Fibroblast of the aortic adventitia (primary cell): ENCODE data around the gene TMEM151A. TPM values are rescaled to one million over a fixed set of nuclear protein-coding genes. Genes with fewer than 3 reads are reported as not detected.

Experiments
- DNase-seq: peaks from one replicate; pipeline ENCODE4 v3.0.0-alpha.2; 2010; ENCODE audit warnings: low read depth
- H3K4me3 ChIP-seq: 2 replicates; pipeline ENCODE4 v1.5.1; 2011; ENCODE audit warnings: low read depth, mild to moderate bottlenecking, control low read depth, low read length, moderate library complexity
- total RNA-seq: library from RNA; depleted of rRNA; stranded (reverse); fragments of >200 nt; gene quantifications from 2 replicates; pipeline ENCODE4 v1.2.3, GENCODE V29; 2012; ENCODE audit warnings: low replicate concordance
- TF ChIP-seq, protein P1 (sequence below): IDR thresholded peaks from 2 replicates; pipeline ENCODE4 v1.5.1; 2011; ENCODE audit warnings: mild to moderate bottlenecking, low read length, control low read depth, inconsistent platforms; ENCODE audit not compliant: insufficient read depth

The TMEM151A gene
- total RNA-seq, 1 donor: 0.27 TPM

DNA sequence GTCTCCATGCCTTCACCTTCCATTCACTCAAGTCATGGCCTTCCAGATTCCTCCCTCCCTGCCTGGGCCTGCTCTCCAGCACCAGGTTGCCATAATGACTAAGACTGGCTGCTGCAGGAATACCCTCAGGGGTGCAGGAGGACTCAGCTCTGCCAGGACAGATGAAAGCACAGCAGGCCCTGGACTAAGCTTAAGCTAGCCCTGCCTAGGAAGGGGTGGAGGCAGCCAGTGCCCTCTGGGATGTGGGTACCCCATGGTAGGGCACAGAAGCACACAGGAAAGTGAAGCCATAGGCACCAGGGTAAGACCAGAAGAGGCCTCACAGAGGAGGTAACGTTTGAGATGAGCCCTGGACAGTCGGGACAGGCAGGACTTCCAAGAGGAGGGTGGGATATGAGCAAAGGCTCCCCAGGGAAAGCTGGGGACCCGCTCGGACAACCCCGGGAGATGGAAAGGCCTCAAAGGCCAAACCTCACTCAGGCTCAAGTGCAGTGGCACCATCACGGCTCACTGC lies 47.5 kb downstream of the TMEM151A start:
- DNase-seq: no peak
- H3K4me3 ChIP-seq: no peak overlapping the region
- TF ChIP-seq, protein P1, sequence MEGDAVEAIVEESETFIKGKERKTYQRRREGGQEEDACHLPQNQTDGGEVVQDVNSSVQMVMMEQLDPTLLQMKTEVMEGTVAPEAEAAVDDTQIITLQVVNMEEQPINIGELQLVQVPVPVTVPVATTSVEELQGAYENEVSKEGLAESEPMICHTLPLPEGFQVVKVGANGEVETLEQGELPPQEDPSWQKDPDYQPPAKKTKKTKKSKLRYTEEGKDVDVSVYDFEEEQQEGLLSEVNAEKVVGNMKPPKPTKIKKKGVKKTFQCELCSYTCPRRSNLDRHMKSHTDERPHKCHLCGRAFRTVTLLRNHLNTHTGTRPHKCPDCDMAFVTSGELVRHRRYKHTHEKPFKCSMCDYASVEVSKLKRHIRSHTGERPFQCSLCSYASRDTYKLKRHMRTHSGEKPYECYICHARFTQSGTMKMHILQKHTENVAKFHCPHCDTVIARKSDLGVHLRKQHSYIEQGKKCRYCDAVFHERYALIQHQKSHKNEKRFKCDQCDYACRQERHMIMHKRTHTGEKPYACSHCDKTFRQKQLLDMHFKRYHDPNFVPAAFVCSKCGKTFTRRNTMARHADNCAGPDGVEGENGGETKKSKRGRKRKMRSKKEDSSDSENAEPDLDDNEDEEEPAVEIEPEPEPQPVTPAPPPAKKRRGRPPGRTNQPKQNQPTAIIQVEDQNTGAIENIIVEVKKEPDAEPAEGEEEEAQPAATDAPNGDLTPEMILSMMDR: no peak

DNA sequence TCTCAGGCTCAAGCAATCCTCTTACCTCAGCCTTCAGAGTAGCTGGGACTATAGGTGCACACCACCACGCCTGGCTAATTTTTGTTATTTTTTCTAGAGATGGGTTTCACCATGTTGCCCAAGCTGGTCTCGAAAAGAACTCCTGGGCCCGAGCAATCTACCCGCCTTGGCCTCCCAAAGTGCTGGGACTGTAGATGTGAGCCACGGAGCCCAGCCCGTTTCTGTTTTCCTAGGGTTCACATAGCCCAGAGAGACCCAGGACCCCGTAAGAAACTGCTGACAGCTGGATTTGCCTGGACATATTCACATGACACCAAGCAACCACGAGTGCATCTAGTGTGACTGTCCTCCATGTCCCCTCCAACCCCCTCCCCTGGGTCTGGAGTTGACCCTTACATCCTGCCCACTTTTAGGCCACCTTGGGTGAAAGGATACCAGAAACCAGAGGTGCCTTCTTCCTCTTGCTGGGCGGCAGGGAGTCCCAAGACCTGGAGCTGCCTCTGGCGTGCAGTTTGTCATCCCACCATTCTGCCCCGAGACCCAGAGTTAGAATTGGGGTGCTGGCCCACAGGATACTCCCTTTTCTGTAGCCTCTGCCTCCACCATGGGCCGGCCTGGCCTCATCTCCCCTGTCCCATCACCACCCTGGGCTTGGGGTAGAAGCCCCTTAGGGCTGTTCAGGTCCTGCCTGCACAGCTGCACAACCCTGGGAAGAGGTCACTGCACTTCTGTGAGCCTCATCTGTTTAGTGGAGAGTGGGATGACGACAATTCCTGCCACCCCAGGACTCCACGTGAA lies 48.2 kb downstream of the TMEM151A start:
- H3K4me3 ChIP-seq: no peak overlapping the region
- no peak for DNase-seq
- TF ChIP-seq, protein P1: no peak

DNA sequence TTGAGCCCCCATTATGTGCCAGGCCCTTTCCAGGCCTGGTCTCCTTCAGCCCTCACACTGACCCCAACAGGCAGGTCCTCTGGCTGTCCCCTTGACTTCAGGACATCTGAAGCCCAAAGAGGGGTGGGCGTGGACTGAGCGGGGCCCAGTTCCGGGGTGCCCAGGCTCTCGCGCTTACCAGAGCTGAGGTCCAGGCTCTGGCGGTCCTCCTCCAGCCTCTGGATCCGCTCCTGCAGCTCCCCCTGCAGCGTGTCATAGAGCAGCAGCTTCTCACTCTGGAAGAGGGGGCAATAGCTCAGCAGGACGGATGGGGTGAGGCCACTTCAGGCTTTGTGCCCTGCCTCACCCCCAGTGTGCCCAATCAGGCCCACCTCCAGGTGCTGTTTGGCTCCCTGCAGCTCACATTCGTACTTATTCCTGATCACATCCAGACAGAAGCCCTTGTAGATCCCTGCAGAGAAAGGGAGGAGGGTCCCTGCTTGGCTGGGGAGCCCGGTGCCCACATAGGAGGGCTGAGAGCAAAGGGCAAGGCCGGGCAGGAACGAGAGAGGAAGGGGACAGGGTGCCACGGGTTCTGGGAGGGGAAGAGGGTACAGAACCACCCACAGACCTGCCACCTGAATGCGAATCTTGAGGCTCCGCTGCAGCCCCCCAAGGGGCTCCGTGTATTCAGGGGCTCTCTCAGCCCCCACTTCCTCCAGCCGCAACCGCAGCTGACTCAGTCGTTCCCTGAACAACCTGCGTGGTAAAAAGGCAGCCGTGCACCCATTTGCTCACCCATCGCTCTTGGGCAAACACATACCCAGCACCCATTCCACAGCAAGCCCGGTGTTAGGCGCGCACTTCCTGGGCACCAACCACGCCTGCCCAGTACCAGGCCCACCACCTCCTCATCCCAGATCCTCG lies 49.2 kb downstream of the TMEM151A start:
- TF ChIP-seq, protein P1: no peak
- DNase-seq: no peak
- no peak overlapping the region for H3K4me3 ChIP-seq

DNA sequence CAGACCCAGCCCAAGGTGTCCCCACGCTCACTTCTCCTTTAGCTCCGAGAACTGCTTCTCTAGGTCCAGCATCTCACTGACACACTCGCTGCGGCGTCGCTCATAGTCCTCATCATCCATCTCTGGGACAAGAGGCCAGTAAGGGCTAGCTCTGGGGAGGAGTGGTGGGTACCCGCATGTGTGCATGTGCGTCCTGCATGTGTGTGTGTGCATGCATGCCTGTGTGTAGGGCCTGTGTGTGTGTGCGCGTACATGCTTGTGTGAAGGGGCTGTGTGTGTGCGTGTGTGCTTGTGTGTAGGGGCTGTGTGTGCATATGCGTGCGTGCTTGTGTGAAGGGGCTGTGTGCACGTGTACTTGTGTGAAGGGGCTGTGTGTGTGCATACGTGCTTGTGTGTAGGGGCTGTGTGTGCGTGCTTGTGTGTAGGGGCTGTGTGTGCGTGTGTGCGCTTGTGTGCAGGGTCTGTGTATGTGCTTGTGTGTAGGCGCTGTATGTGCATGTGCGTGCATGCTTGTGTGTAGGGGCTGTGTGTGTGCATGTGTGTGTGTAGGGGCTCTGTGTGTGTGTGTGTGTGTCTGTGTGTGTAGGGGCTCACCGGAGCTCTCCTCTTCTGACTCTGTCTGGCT lies 49.9 kb downstream of the TMEM151A start:
- TF ChIP-seq, protein P1: no peak
- H3K4me3 ChIP-seq: no peak overlapping the region
- DNase-seq: no peak

DNA sequence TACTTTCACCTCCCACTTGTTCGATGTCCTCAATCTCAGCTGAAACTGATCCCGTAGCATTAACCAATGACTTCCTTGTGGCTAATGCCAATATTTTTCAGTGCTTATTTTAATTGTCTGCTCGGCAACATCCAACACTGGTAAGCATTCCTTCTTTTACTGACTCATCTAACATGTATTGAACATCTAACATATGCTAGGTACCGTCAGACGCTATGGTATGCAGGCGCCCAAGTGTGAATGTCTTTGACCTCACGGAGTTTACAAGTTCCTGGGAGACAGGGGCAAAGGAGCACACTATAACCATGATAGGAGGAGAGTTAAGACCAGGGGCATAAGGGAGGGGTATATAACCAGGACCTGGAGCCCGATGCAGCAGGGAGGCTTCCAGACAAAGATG lies 51.5 kb downstream of the TMEM151A start:
- no peak for DNase-seq
- no peak overlapping the region for H3K4me3 ChIP-seq
- TF ChIP-seq, protein P1: no peak

DNA sequence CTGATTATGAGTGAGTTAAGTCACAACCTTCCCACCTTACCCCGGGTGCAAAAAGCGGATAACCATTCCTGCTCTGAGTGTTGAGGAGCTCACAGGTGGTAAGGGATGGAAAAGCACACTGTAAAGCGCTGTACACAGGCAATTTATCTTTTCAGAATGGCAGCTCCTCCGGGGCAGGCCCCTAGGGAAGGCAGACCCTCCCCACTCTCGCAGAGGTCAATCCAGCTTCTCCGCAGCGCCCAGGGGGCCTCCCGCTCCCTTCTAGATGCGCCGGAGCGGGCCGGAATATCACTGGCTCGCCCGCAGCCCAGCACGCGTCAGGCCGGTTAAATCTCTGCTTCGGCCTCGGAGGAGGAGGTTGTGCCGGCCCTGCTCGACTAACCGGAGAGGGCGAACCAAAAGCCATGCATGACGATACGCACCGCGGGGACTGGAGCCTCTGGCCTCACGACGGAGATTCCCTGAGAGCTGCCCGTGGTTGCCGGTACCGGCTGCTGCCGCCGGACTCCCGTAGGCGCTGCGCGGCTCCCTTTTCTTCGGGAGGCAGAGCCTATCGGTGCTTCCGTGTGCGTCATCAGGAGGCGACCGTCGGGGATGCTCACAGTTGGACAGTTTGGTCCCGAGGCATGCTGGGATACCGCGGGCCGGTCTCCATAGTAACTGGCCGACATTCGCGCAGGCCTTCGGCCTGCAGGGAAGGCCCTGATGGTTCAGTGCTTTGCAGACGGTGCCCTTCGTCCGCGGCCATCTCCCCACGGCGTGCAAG lies 53.0 kb downstream of the TMEM151A start, which contains the start of gene BRMS1:
Gene BRMS1 (minus strand): TSS at position 555 of the 766 bp plus-strand sequence. CDS start 2,870 bp downstream, outside the sequence.
- TF ChIP-seq, protein P1: peak; percentile 40
- DNase-seq: peak; percentile 97
- peak within 1 kb of the TSS; percentile 98 for H3K4me3 ChIP-seq
